Glutamatergic neuron (in vitro differentiated cells): ENCODE measurements around the gene PXYLP1. TPM values are rescaled to one million over a fixed set of nuclear protein-coding genes. Genes with fewer than 3 reads are reported as not detected.

Experiments
- DNase-seq: peaks from one replicate; pipeline ENCODE4 v3.0.0; 2022
- H3K27ac Mint-ChIP-seq: one replicate; pipeline ENCODE4 v1.8.0; 2020; ENCODE audit warnings: mild to moderate bottlenecking, mixed read lengths, inconsistent platforms; ENCODE audit not compliant: unreplicated experiment
- H3K27me3 Mint-ChIP-seq: one replicate; pipeline ENCODE4 v1.8.0; 2020; ENCODE audit warnings: mild to moderate bottlenecking, moderate library complexity, mixed read lengths, inconsistent platforms; ENCODE audit not compliant: unreplicated experiment
- H3K36me3 Mint-ChIP-seq: one replicate; pipeline ENCODE4 v1.8.0; 2020; ENCODE audit warnings: mild to moderate bottlenecking, mixed read lengths, inconsistent platforms; ENCODE audit not compliant: unreplicated experiment
- H3K4me1 Mint-ChIP-seq: one replicate; pipeline ENCODE4 v1.8.0; 2020; ENCODE audit warnings: mild to moderate bottlenecking, low read depth, mixed read lengths, inconsistent platforms; ENCODE audit not compliant: unreplicated experiment
- H3K4me3 Mint-ChIP-seq: one replicate; pipeline ENCODE4 v1.8.0; 2020; ENCODE audit warnings: mild to moderate bottlenecking, mixed read lengths, inconsistent platforms; ENCODE audit not compliant: unreplicated experiment
- H3K9me3 Mint-ChIP-seq: one replicate; pipeline ENCODE4 v1.8.0; 2020; ENCODE audit warnings: mild to moderate bottlenecking, moderate library complexity, mixed read lengths, inconsistent platforms; ENCODE audit not compliant: unreplicated experiment
- CTCF ChIP-seq: fragments of 200-600 bp; sonication (generic); IDR thresholded peaks from one replicate; pipeline ENCODE4 v1.5.0; 2021; ENCODE audit not compliant: partially characterized antibody, unreplicated experiment
- total RNA-seq: library from RNA; stranded (reverse); fragmentation: NEBNext Ultra II Directional; extraction: Animal tissue kit (Norgen Biotek cat#: 25700); gene quantifications from one replicate; pipeline ENCODE4 v1.2.1, GENCODE V29; 2021; ENCODE audit not compliant: unreplicated experiment

Gene PXYLP1
- total RNA-seq, 1 donor from 2014 or later: 42.7 TPM

- Mint-ChIP-seq H3K27ac (peak overlapping the region; percentile 34), H3K27me3 (peaks cover 15% of the 10 kb centered on the region)
These were observed 2.0 kb downstream of the PXYLP1 start for GRCh38 chr3:141233457-141234161.

GRCh38 chr3:141234283-141234682, 2.7 kb downstream of the PXYLP1 start:
- Mint-ChIP-seq H3K9me3 (peaks cover 18% of the 10 kb centered on the region), H3K27me3 (peaks cover 12% of the 10 kb centered on the region), H3K27ac (no peak overlapping the region), H3K4me3 (no peak overlapping the region), H3K4me1 (peaks cover 30% of the 10 kb centered on the region), H3K36me3 (no peaks in the 10 kb centered on the region)
- TF ChIP-seq CTCF: no peak
- no peak for DNase-seq

More at GRCh38 chr3:141233457-141234161, 2.0 kb downstream of the PXYLP1 start:
- H3K4me3 Mint-ChIP-seq: peak overlapping the region; percentile 91
- no peak for TF ChIP-seq CTCF
- H3K36me3 Mint-ChIP-seq: no peaks in the 10 kb centered on the region
- peaks cover 24% of the 10 kb centered on the region for H3K9me3 Mint-ChIP-seq
- no peak for DNase-seq
- peaks cover 35% of the 10 kb centered on the region for H3K4me1 Mint-ChIP-seq

GRCh38 chr3:141235661-141236171, 4.1 kb downstream of the PXYLP1 start:
- DNase-seq: no peak
- peaks cover 30% of the 10 kb centered on the region for H3K4me1 Mint-ChIP-seq

GRCh38 chr3:141236361-141236760, 4.7 kb downstream of the PXYLP1 start:
- no peak overlapping the region for H3K4me3 Mint-ChIP-seq
- TF ChIP-seq CTCF: no peak
- no peak overlapping the region for H3K27ac Mint-ChIP-seq
- DNase-seq: no peak
- peaks cover 9% of the 10 kb centered on the region for H3K9me3 Mint-ChIP-seq
- H3K27me3 Mint-ChIP-seq: peaks cover 6% of the 10 kb centered on the region
- H3K36me3 Mint-ChIP-seq: no peaks in the 10 kb centered on the region
- H3K4me1 Mint-ChIP-seq: peaks cover 30% of the 10 kb centered on the region

More at GRCh38 chr3:141235661-141236171, 4.1 kb downstream of the PXYLP1 start:
- no peaks in the 10 kb centered on the region for H3K36me3 Mint-ChIP-seq
- peaks cover 9% of the 10 kb centered on the region for H3K9me3 Mint-ChIP-seq
- no peak overlapping the region for H3K27ac Mint-ChIP-seq
- H3K27me3 Mint-ChIP-seq: peaks cover 10% of the 10 kb centered on the region
- no peak for TF ChIP-seq CTCF
- H3K4me3 Mint-ChIP-seq: no peak overlapping the region
